Measurements from ENCODE around the gene DNAJC17.

Gene DNAJC17

DNA sequence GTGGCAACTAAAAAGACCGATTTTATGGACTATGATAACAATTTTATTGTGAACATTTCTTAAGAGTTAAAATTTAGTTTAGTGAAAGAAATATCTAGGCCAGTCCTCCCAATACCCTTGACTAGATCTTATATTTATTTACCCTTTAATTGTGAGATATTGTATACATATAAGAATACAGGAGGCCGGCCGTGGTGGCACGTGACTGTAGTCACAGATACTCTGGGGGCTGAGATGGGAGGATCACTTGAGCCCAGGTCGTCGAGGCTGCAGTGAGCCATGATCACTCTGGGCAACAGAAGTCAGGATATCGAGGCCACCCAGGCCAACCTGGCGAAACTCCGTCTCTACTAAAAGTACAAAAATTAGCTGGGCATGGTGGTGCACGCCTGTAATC lies 51.5 kb downstream of the DNAJC17 start:
- peak overlapping the region; percentile 100 for H3K4me3 ChIP-seq (ENCODE audit: insufficient read depth, low read length, poor library complexity, severe bottlenecking)
- H2AFZ ChIP-seq (ENCODE audit: low read depth, low read length, severe bottlenecking): peak overlapping the region; percentile 94
- H3K36me3 ChIP-seq (ENCODE audit: low read length): peaks cover 5% of the 10 kb centered on the region

DNA sequence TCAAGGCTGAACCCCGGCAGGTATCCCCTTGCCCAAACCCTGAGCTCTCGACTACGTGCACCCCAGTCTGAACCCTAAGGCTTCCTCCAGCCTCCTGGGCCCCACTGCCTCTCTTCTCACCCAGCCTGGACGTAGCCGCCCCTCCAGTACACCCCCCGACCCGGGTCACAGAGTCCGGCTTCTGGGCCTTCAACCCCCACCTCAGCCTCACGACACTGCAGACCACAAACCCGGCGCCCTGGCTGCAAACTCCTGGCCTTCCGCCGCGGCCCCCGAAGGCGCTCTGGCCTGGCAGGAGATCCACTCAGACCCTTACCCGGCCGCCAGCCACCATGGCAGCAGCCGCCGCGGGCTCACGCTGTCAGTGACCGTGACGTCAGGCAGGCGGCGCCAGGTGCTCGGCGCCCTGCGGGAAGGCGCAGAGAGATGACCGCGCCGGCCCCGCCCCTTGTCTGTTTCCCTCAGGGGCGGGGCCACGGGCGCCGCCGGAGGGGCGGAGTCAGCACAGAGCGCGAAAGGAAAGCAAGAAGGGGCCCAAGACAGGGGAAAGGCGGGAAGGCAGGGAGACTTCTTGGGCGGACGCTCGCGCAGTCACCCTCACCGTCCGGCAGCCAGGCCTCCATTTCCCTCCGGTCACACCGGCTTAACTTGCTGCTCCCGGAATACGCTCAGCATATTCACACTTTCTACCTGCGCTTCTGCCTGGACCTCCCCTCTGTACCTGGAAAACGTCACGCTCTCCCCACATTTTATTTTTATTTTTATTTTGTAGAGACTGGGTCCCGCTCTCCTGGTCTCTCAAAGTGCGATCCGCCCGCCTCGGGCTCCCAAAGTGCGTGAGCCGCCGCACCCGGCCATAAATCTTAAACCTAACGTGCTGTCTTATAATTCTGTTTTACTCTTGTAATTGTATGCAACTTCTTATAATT lies 52.1 kb downstream of the DNAJC17 start, which contains the start of gene RMDN3:
TSS of gene RMDN3 (minus strand) at position 372 of the 929 bp plus-strand sequence. CDS start 471 bp downstream, outside the sequence.
- Histone ChIP-seq H4K20me1 (ENCODE audit: low read depth, low read length) (no peaks in the 10 kb centered on the region), H3K4me2 (ENCODE audit: low read depth, low read length, poor library complexity, severe bottlenecking) (peak within 1 kb of the TSS; percentile 100), H3K79me2 (ENCODE audit: insufficient read depth, low read length) (peaks cover 41% of the 10 kb centered on the region), H3F3A (ENCODE audit: insufficient read depth) (no peaks in the 10 kb centered on the region; the same call in none of the 2 replicates), H3K9me2 (replicated peaks; ENCODE audit: insufficient read depth, low read length) (no peaks in the 10 kb centered on the region), H3K9ac (ENCODE audit: low read length) (peak within 1 kb of the TSS; percentile 95), H3K4me3 (ENCODE audit: insufficient read depth, low read length, poor library complexity, severe bottlenecking) (peak within 1 kb of the TSS; percentile 100), H3K27ac (ENCODE audit: low read depth, low read length) (peak within 1 kb of the TSS; percentile 90), H3K27me3 (ENCODE audit: low read length) (no peaks in the 10 kb centered on the region), H3K9me3 (ENCODE audit: insufficient read depth, low read length) (no peaks in the 10 kb centered on the region), H3K36me3 (ENCODE audit: low read length) (peaks cover 5% of the 10 kb centered on the region), H2AFZ (ENCODE audit: low read depth, low read length, severe bottlenecking) (peak within 1 kb of the TSS; percentile 94)
- TF ChIP-seq EZH2phosphoT487 (conservative IDR thresholded peaks at IDR 0.05; ENCODE audit: low read length): no peak
- TF ChIP-seq, protein P1, sequence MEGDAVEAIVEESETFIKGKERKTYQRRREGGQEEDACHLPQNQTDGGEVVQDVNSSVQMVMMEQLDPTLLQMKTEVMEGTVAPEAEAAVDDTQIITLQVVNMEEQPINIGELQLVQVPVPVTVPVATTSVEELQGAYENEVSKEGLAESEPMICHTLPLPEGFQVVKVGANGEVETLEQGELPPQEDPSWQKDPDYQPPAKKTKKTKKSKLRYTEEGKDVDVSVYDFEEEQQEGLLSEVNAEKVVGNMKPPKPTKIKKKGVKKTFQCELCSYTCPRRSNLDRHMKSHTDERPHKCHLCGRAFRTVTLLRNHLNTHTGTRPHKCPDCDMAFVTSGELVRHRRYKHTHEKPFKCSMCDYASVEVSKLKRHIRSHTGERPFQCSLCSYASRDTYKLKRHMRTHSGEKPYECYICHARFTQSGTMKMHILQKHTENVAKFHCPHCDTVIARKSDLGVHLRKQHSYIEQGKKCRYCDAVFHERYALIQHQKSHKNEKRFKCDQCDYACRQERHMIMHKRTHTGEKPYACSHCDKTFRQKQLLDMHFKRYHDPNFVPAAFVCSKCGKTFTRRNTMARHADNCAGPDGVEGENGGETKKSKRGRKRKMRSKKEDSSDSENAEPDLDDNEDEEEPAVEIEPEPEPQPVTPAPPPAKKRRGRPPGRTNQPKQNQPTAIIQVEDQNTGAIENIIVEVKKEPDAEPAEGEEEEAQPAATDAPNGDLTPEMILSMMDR (IDR thresholded peaks at IDR 0.05; ENCODE audit: insufficient read depth, low read length, poor library complexity, severe bottlenecking): no peak

More for the DNA sequence above, 51.5 kb downstream of the DNAJC17 start:
- Histone ChIP-seq H3K9me3 (ENCODE audit: insufficient read depth, low read length) (no peaks in the 10 kb centered on the region), H3K9ac (ENCODE audit: low read length) (peak overlapping the region; percentile 95), H3K27ac (ENCODE audit: low read depth, low read length) (peak overlapping the region; percentile 90), H3K79me2 (ENCODE audit: insufficient read depth, low read length) (peaks cover 40% of the 10 kb centered on the region), H4K20me1 (ENCODE audit: low read depth, low read length) (no peaks in the 10 kb centered on the region), H3K4me2 (ENCODE audit: low read depth, low read length, poor library complexity, severe bottlenecking) (peak overlapping the region; percentile 100), H3K9me2 (replicated peaks; ENCODE audit: insufficient read depth, low read length) (no peaks in the 10 kb centered on the region), H3F3A (ENCODE audit: insufficient read depth) (peaks cover 2% of the 10 kb centered on the region), H3K27me3 (ENCODE audit: low read length) (no peaks in the 10 kb centered on the region)
- TF ChIP-seq, protein P1 (IDR thresholded peaks at IDR 0.05; ENCODE audit: insufficient read depth, low read length, poor library complexity, severe bottlenecking): no peak
- no peak for TF ChIP-seq EZH2phosphoT487 (conservative IDR thresholded peaks at IDR 0.05; ENCODE audit: low read length)

DNA sequence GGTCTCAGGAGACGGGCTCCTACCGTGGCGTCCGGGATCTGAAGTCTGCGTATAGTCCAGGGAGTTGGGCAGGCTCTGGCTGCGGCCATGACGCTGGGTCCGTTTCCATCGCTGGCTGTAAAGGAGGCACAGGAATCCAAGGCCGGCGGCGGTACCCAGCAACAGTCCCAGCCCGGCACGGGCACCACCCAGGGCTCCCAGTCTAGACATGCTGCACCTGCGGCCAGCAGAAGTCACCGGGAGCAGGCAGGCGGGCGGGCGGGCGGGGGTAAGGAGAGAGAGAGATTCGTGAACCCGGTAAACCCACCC lies 52.7 kb downstream of the DNAJC17 start:
- Histone ChIP-seq H3K27ac (ENCODE audit: low read depth, low read length) (peak overlapping the region; percentile 90), H3K27me3 (ENCODE audit: low read length) (no peaks in the 10 kb centered on the region), H3K79me2 (ENCODE audit: insufficient read depth, low read length) (peaks cover 41% of the 10 kb centered on the region), H3K9ac (ENCODE audit: low read length) (peak overlapping the region; percentile 95), H3K9me2 (replicated peaks; ENCODE audit: insufficient read depth, low read length) (no peaks in the 10 kb centered on the region), H3K36me3 (ENCODE audit: low read length) (peaks cover 5% of the 10 kb centered on the region), H2AFZ (ENCODE audit: low read depth, low read length, severe bottlenecking) (peak overlapping the region; percentile 76), H4K20me1 (ENCODE audit: low read depth, low read length) (no peaks in the 10 kb centered on the region), H3F3A (ENCODE audit: insufficient read depth) (no peaks in the 10 kb centered on the region; the same call in none of the 2 replicates), H3K9me3 (ENCODE audit: insufficient read depth, low read length) (no peaks in the 10 kb centered on the region), H3K4me2 (ENCODE audit: low read depth, low read length, poor library complexity, severe bottlenecking) (peak overlapping the region; percentile 99), H3K4me3 (ENCODE audit: insufficient read depth, low read length, poor library complexity, severe bottlenecking) (peak overlapping the region; percentile 100)
- TF ChIP-seq, protein P1 (IDR thresholded peaks at IDR 0.05; ENCODE audit: insufficient read depth, low read length, poor library complexity, severe bottlenecking): no peak
- no peak for TF ChIP-seq EZH2phosphoT487 (conservative IDR thresholded peaks at IDR 0.05; ENCODE audit: low read length)
